Measurements from ENCODE around the gene HPCAL1. TPM values are rescaled to one million over a fixed set of nuclear protein-coding genes. Genes with fewer than 3 reads are reported as not detected.

Gene HPCAL1
- total and polyA plus RNA-seq, 12 donors: 17.4 to 118 (median 61.3) TPM

DNA sequence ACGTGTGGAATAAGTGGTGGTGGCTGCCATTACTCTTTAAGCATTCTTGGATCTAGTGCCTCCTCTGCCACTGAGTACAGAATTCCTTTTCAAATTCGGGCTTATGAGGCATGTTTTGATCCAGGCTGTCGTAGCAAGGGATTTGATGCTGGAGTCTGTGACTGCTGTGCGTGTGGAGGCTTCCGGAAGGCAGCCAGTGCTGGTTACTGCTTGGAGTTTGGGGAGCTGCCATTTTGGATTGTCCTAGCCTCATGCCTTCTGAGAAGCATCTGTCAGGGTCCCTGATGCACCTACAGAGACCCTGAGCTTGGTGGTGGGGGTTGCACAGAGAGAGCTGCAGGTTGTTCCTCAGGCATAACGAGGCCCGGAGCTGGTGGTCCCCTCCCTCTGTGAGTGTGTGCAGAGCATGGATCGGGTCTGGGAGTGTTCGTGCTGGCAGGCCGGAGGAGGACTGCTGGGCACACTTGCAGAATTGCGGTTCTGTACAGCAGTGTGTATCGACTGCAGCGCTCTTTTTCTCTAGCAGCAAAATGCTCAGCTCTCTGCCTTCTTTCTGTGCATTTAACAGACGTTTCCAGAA, 7.7 kb downstream of the HPCAL1 start:
- Histone ChIP-seq H3K4me1 (replicated peaks in 1 of 2) (peaks cover 30 to 37% of the 10 kb centered on the region in 2 donors), H3K27me3 (no peaks in the 10 kb centered on the region), H3K4me3 (no peak overlapping the region), H3K27ac (no peak overlapping the region), H3K9me3 (replicated peaks in 1 of 3) (no peaks in the 10 kb centered on the region), H3K36me3 (replicated peaks in 1 of 2) (no peaks in the 10 kb centered on the region)
- intact Hi-C loops (cut with DNase I): no loop called here
- TF ChIP-seq, protein P1, sequence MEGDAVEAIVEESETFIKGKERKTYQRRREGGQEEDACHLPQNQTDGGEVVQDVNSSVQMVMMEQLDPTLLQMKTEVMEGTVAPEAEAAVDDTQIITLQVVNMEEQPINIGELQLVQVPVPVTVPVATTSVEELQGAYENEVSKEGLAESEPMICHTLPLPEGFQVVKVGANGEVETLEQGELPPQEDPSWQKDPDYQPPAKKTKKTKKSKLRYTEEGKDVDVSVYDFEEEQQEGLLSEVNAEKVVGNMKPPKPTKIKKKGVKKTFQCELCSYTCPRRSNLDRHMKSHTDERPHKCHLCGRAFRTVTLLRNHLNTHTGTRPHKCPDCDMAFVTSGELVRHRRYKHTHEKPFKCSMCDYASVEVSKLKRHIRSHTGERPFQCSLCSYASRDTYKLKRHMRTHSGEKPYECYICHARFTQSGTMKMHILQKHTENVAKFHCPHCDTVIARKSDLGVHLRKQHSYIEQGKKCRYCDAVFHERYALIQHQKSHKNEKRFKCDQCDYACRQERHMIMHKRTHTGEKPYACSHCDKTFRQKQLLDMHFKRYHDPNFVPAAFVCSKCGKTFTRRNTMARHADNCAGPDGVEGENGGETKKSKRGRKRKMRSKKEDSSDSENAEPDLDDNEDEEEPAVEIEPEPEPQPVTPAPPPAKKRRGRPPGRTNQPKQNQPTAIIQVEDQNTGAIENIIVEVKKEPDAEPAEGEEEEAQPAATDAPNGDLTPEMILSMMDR (IDR thresholded peaks at IDR 0.05): no peak
- TF ChIP-seq POLR2A (IDR thresholded peaks at IDR 0.05): no peak
- WGBS, 4 donors: 89 to 98% (median 92%) methylated on average over 11 to 14 of the region's 14 CpGs
- no peak for DNase-seq

DNA sequence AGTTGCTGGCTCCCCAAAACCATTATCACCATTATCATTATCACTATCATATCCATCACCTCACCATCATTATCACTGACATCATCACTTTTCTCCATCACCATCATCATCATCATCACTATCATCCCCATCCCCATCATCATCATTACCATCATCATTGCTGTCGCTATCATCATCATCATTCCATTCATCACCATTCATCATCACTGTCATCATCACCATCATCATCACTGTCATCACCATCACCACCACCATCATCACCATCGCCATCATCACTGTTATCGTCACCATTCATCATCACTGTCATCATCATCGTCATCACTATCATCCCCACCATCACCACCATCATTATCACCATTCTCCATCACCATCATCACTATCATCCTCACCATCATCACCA, 9.0 kb downstream of the HPCAL1 start:
- H3K27ac ChIP-seq: no peak overlapping the region
- intact Hi-C loops (cut with DNase I): no loop called here
- DNase-seq: no peak
- H3K27me3 ChIP-seq: no peaks in the 10 kb centered on the region
- 73 to 93% (median 80%) methylated on average over 4 of the region's 4 CpGs for WGBS, 4 donors
- no peaks in the 10 kb centered on the region for H3K9me3 ChIP-seq (replicated peaks in 1 of 3)
- H3K4me3 ChIP-seq: no peak overlapping the region
- peaks cover 26 to 32% of the 10 kb centered on the region in 2 donors for H3K4me1 ChIP-seq (replicated peaks in 1 of 2)
- no peaks in the 10 kb centered on the region for H3K36me3 ChIP-seq (replicated peaks in 1 of 2)
- TF ChIP-seq, protein P1 (IDR thresholded peaks at IDR 0.05): no peak
- no peak for TF ChIP-seq POLR2A (IDR thresholded peaks at IDR 0.05)

DNA sequence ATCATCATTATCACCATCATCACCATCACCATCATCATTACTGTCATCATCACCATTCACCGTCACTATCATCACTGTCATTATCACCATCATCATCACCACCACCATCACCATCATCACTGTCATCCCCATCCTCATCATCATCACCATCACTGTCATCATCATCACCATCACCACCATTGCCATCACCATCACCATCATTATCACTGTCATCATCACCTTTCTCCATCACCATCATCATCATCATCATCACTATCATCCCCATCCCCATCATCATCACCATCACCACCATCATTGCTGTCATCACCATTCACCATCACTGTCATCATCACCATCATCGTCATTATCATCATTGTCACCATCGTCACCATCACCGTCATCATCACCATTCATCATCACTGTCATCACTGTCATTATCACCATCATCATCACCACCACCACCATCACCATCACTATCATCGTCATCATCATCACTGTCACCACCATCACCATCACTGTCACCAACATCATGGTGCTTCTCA, 9.8 kb downstream of the HPCAL1 start:
- H3K27ac ChIP-seq: no peak overlapping the region
- H3K36me3 ChIP-seq (replicated peaks in 1 of 2): no peaks in the 10 kb centered on the region
- intact Hi-C loops (cut with DNase I): no loop called here

DNA sequence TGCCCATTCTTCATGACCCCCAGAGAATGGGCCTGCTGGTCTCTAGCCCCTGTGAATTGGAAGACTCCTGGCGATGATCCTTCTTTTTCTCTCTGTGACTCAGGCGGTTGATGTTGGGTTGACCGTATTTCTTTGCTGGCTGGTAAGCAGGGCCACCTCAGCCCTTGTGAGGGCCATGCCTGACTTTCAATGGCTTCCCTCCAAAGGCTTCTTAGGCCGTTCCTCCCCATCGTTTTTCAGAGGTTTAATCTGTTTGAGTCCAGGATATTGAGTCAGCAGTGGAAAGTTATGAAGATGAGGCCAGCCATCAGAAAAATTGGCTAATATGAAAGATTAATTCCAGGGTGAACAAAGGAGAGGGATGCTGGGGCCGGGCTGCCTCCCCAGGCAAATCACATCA, 13.6 kb downstream of the HPCAL1 start:
- Histone ChIP-seq H3K27ac (peak overlapping the region; percentile 48 to 72 (median 64)), H3K27me3 (no peaks in the 10 kb centered on the region), H3K4me1 (replicated peaks in 1 of 2) (peaks cover 5 to 9% of the 10 kb centered on the region in 2 donors), H3K4me3 (no peak overlapping the region), H3K9me3 (replicated peaks in 1 of 3) (no peaks in the 10 kb centered on the region), H3K36me3 (replicated peaks in 1 of 2) (no peaks in the 10 kb centered on the region)
- intact Hi-C loops (cut with DNase I): no loop called here
- TF ChIP-seq POLR2A (IDR thresholded peaks at IDR 0.05): peak in 1 of 2 donors; percentile 18
- TF ChIP-seq, protein P1 (IDR thresholded peaks at IDR 0.05): no peak
- WGBS, 4 donors: 36 to 47% (median 40%) methylated on average over 6 of the region's 6 CpGs
- DNase-seq: peak in 6 of 7 donors; percentile 65 to 84 (median 76)

More for the DNA sequence above, 9.8 kb downstream of the HPCAL1 start:
- TF ChIP-seq, protein P1 (IDR thresholded peaks at IDR 0.05): no peak
- no peak for TF ChIP-seq POLR2A (IDR thresholded peaks at IDR 0.05)
- Histone ChIP-seq H3K27me3 (no peaks in the 10 kb centered on the region), H3K4me3 (no peak overlapping the region), H3K4me1 (replicated peaks in 1 of 2) (peaks cover 19 to 24% of the 10 kb centered on the region in 2 donors), H3K9me3 (replicated peaks in 1 of 3) (no peaks in the 10 kb centered on the region)
- no peak for DNase-seq
- 89 to 98% (median 90%) methylated on average over 5 of the region's 5 CpGs for WGBS, 4 donors

All from adrenal gland (tissue), 12 donors.